Trophoblast cell (in vitro differentiated cells and primary cell): ENCODE results near the gene SRL.

Source experiments
- DNase-seq, 2 donors: peaks; one replicate each; pipeline ENCODE4 v3.0.0-alpha.2; 2016
- H2AFZ ChIP-seq: 2 replicates; pipeline ENCODE4 v1.6.1; 2013; ENCODE audit warnings: low read length, moderate library complexity, mild to moderate bottlenecking; ENCODE audit not compliant: insufficient read depth, poor library complexity
- H2AK5ac ChIP-seq: 2 replicates; pipeline ENCODE4 v1.6.1; 2013; ENCODE audit warnings: mild to moderate bottlenecking, low read length
- H2BK120ac ChIP-seq: 2 replicates; pipeline ENCODE4 v1.6.1; 2013; ENCODE audit warnings: low read length, mild to moderate bottlenecking, moderate library complexity; ENCODE audit not compliant: insufficient read depth, poor library complexity
- H2BK12ac ChIP-seq: 2 replicates; pipeline ENCODE4 v1.6.1; 2013; ENCODE audit warnings: mild to moderate bottlenecking, low read length, moderate library complexity
- H2BK5ac ChIP-seq: 2 replicates; pipeline ENCODE4 v1.6.1; 2013; ENCODE audit warnings: low read length, low read depth, moderate library complexity, mild to moderate bottlenecking; ENCODE audit not compliant: poor library complexity
- H3K14ac ChIP-seq: 2 replicates; pipeline ENCODE4 v1.6.1; 2013; ENCODE audit warnings: mild to moderate bottlenecking, low read length
- H3K18ac ChIP-seq: 2 replicates; pipeline ENCODE4 v1.6.1; 2013; ENCODE audit warnings: mild to moderate bottlenecking, low read length
- H3K23ac ChIP-seq: 2 replicates; pipeline ENCODE4 v1.6.1; 2013; ENCODE audit warnings: low read length
- H3K27ac ChIP-seq: 2 replicates; pipeline ENCODE4 v1.5.1; 2013; ENCODE audit warnings: low read depth, mild to moderate bottlenecking, inconsistent platforms, low read length, moderate library complexity
- H3K27me3 ChIP-seq: 2 replicates; pipeline ENCODE4 v1.6.1; 2013; ENCODE audit warnings: inconsistent platforms, mild to moderate bottlenecking, low read length, moderate library complexity; ENCODE audit not compliant: insufficient read depth
- H3K36me3 ChIP-seq, 2 experiments: 1 replicate in 1 of 2; 2 replicates in 1 of 2; pipeline ENCODE4 v1.6.1; 2013; ENCODE audit warnings: low read length in 2 of 2, mild to moderate bottlenecking in 2 of 2, moderate library complexity in 1 of 2; ENCODE audit not compliant: insufficient read depth in 2 of 2, control insufficient read depth in 1 of 2
- H3K4ac ChIP-seq: 2 replicates; pipeline ENCODE4 v1.6.1; 2013; ENCODE audit warnings: low read depth, mild to moderate bottlenecking, low read length, moderate library complexity
- H3K4me1 ChIP-seq, 2 experiments: 1 replicate in 1 of 2; 2 replicates in 1 of 2; pipeline ENCODE4 v1.6.1; 2013; ENCODE audit warnings: low read length in 2 of 2, mild to moderate bottlenecking in 2 of 2, moderate library complexity in 1 of 2; ENCODE audit not compliant: insufficient read depth in 2 of 2, control insufficient read depth in 1 of 2
- H3K4me2 ChIP-seq: 2 replicates; pipeline ENCODE4 v1.6.1; 2013; ENCODE audit warnings: inconsistent platforms, mild to moderate bottlenecking, low read length, moderate library complexity
- H3K4me3 ChIP-seq: 2 replicates; pipeline ENCODE4 v1.5.1; 2013; ENCODE audit warnings: mild to moderate bottlenecking, low read depth, low read length, inconsistent platforms
- H3K79me1 ChIP-seq: one replicate; pipeline ENCODE4 v1.6.1; 2013; ENCODE audit warnings: low read length
- H3K79me2 ChIP-seq: 2 replicates; pipeline ENCODE4 v1.6.1; 2013; ENCODE audit warnings: low read length, mild to moderate bottlenecking; ENCODE audit not compliant: control insufficient read depth, insufficient read depth, poor library complexity
- H3K9ac ChIP-seq: 2 replicates; pipeline ENCODE4 v1.6.1; 2013; ENCODE audit warnings: mild to moderate bottlenecking, low read length
- H3K9me3 ChIP-seq: 2 replicates; pipeline ENCODE4 v1.6.1; 2013; ENCODE audit warnings: low read depth, mild to moderate bottlenecking, control low read depth, inconsistent platforms, low read length; ENCODE audit not compliant: insufficient read depth
- H4K12ac ChIP-seq: 2 replicates; pipeline ENCODE4 v1.6.1; 2013; ENCODE audit warnings: low read depth, mild to moderate bottlenecking, low read length, moderate library complexity
- H4K8ac ChIP-seq: 2 replicates; pipeline ENCODE4 v1.6.1; 2013; ENCODE audit warnings: low read depth, mild to moderate bottlenecking, low read length, moderate library complexity
- H4K91ac ChIP-seq: one replicate; pipeline ENCODE4 v1.6.1; 2013; ENCODE audit warnings: low read depth, mild to moderate bottlenecking, low read length, moderate library complexity
- WGBS: extraction: QIAGEN DNeasy Blood & Tissue Kit; methylation state at CpG from one replicate; pipeline ENCODE4 v1.1.7; 2013; ENCODE audit warnings: missing lambda C conversion rate; ENCODE audit not compliant: insufficient read length, insufficient coverage; ENCODE audit errors: extremely low coverage; 5-methylcytosine and 5-hydroxymethylcytosine counted together

The SRL gene

DNA sequence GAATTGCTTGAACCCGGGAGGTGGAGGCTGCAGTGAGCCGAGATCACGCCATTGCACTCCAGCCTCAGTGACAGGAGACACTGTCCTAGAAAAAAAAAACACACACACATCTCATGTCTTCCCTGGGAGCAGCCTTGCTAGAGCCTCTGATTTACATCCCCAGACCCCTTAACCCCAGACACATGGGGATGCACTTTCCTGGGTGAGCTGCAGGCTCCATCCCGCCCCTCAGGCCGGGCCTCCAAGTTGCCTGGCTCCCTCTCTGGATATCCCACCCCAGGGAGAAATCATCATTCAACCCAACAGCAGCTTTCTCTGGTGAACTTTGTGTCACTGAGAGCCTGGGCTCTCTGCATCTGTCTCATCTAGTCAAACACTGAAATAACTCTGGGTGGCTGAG is 21.5 kb downstream of the SRL start:
- H3K27me3 ChIP-seq, result no peaks in the 10 kb centered on the region
- H3K4me1 ChIP-seq, result no peaks in the 10 kb centered on the region
- no peak overlapping the region for H3K9ac ChIP-seq
- no peak overlapping the region for H2AK5ac ChIP-seq
- no peak for DNase-seq
- H4K12ac ChIP-seq, result no peak overlapping the region
- no peak overlapping the region for H3K14ac ChIP-seq
- no peak overlapping the region for H4K8ac ChIP-seq
- no CpG with 5 or more reads among the region's 5 CpGs for WGBS
- no peak overlapping the region for H3K18ac ChIP-seq
- H3K79me2 ChIP-seq, result no peaks in the 10 kb centered on the region
- H2BK5ac ChIP-seq, result no peak overlapping the region
- H3K23ac ChIP-seq, result no peak overlapping the region
- no peak overlapping the region for H2BK120ac ChIP-seq
- H3K79me1 ChIP-seq, result no peaks in the 10 kb centered on the region
- H2AFZ ChIP-seq, result no peak overlapping the region
- no peak overlapping the region for H3K4me3 ChIP-seq
- H3K4ac ChIP-seq, result no peak overlapping the region
- H3K27ac ChIP-seq, result no peak overlapping the region
- peaks cover 6% of the 10 kb centered on the region for H3K9me3 ChIP-seq
- no peaks in the 10 kb centered on the region for H3K36me3 ChIP-seq
- H2BK12ac ChIP-seq, result no peak overlapping the region
- H3K4me2 ChIP-seq, result no peak overlapping the region
- H4K91ac ChIP-seq, result no peak overlapping the region

DNA sequence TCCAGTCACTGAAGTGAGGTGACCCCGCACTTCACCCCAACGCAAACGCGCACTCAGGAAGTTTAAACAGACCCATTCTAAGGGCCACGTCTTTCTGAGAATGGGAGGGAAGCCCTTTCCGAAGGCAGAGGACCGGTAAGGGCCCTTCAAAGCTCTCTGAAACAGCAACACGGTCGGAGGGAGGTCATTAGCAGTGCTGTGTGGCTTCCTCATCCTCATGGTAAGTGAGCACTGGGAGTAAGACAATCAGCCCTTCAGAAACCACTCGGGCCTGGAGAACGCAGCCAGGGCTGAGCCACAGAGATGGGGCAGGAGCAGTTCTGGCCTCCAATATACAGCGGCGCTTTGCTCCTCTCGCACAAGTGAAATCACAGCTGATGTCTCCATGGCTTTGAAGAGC is 23.7 kb downstream of the SRL start:
- Histone ChIP-seq H3K9me3 (peaks cover 6% of the 10 kb centered on the region), H3K79me2 (no peaks in the 10 kb centered on the region), H2BK120ac (no peak overlapping the region), H3K4ac (no peak overlapping the region), H4K8ac (no peak overlapping the region), H3K9ac (no peak overlapping the region), H3K27me3 (no peaks in the 10 kb centered on the region), H3K4me2 (no peak overlapping the region), H4K91ac (no peak overlapping the region), H3K23ac (no peak overlapping the region), H3K18ac (no peak overlapping the region), H2AFZ (no peak overlapping the region), H3K4me1 (no peaks in the 10 kb centered on the region), H2BK5ac (no peak overlapping the region), H2AK5ac (no peak overlapping the region), H3K27ac (no peak overlapping the region), H3K4me3 (no peak overlapping the region), H3K36me3 (no peaks in the 10 kb centered on the region), H2BK12ac (no peak overlapping the region), H3K79me1 (no peaks in the 10 kb centered on the region), H3K14ac (no peak overlapping the region), H4K12ac (no peak overlapping the region)
- WGBS, result no CpG with 5 or more reads among the region's 14 CpGs
- no peak for DNase-seq

DNA sequence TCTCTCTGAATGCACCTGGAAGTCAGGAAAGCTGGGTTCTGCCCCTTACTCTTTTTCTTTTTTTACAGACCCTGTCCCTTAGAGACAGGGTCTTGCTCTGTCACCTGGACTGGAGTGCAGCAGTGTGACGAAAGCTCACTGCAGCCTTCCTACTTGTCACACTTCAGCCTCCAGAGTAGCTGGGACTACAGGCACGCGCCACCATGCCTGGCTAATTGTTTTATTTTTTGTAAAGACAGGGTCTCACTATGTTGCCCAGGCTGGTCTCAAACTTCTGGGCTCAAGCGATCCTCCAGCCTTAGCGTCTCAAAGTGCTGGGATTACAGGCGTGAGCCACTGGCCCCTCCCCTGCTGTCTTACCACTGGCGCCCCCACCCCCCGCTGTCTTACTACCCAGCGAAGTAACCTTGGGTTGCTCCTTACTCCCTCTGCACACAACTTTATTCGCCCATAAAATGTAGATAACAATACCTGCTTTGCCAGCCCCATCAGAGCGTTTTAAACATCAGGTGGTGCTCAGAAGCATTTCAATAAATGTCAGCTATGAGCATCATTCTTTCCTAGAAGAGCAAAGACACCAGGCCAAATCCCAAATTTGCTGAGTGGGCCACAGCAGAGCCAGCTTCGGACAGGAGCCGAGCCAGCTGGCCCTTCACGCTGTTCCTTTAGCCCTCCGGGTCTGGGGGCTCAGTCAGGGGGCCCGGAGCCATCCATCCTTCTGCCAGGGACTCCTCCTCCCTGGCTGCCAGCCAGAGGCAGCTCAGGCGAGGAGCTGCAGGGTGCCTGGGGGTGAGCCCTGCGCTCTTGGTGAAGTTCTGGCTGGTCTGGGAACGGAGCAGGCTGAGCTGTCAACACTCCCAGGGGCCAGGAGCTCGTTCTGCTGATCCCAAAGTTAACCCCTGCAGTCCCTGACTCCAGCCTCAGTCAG is 24.4 kb downstream of the SRL start:
- Histone ChIP-seq H2BK120ac (no peak overlapping the region), H3K27me3 (no peaks in the 10 kb centered on the region), H3K14ac (no peak overlapping the region), H3K18ac (no peak overlapping the region), H2BK12ac (no peak overlapping the region), H3K9me3 (peaks cover 6% of the 10 kb centered on the region), H4K12ac (no peak overlapping the region), H3K27ac (no peak overlapping the region), H3K4me3 (no peak overlapping the region), H4K8ac (no peak overlapping the region), H2BK5ac (no peak overlapping the region), H4K91ac (no peak overlapping the region), H3K4me1 (no peaks in the 10 kb centered on the region), H3K79me1 (no peaks in the 10 kb centered on the region), H3K4ac (no peak overlapping the region), H3K36me3 (no peaks in the 10 kb centered on the region), H2AFZ (no peak overlapping the region), H3K4me2 (no peak overlapping the region), H2AK5ac (no peak overlapping the region), H3K79me2 (no peaks in the 10 kb centered on the region), H3K9ac (no peak overlapping the region), H3K23ac (no peak overlapping the region)
- DNase-seq, result no peak
- WGBS, result no CpG with 5 or more reads among the region's 20 CpGs

DNA sequence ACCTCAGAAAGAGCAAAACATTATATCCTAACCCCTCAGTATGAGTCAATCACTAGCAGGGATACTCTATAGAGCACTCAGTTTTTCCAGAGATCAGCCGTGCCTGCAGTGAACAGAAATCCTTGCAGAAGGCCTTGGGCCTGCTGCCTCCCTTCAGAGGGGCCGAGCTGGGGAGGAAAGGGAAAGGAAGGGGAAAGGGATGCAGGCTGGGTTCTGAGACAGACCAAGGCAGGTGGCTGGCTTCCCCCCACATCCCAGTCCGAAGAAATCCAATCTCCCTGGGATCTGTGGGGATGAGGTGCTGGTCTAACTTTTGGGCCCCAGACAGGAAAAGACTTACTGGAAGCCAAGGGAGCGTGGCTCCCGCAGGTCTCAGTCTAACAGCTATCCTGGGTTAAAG is 25.3 kb downstream of the SRL start:
- Histone ChIP-seq H3K4me3 (no peak overlapping the region), H2BK5ac (no peak overlapping the region), H2AFZ (no peak overlapping the region), H4K8ac (no peak overlapping the region), H3K27me3 (no peaks in the 10 kb centered on the region), H2BK12ac (no peak overlapping the region), H3K79me1 (no peaks in the 10 kb centered on the region), H3K36me3 (no peaks in the 10 kb centered on the region), H3K18ac (no peak overlapping the region), H3K4me2 (no peak overlapping the region), H4K12ac (no peak overlapping the region), H3K4me1 (no peaks in the 10 kb centered on the region), H2AK5ac (no peak overlapping the region), H3K79me2 (no peaks in the 10 kb centered on the region), H3K14ac (no peak overlapping the region), H3K9ac (no peak overlapping the region), H3K23ac (no peak overlapping the region), H3K9me3 (peaks cover 2% of the 10 kb centered on the region), H2BK120ac (no peak overlapping the region), H3K4ac (no peak overlapping the region), H4K91ac (no peak overlapping the region), H3K27ac (no peak overlapping the region)
- WGBS, result no CpG with 5 or more reads among the region's 5 CpGs
- DNase-seq, result no peak
